Stimulated activated CD4-positive, alpha-beta T cell treated with anti-CD3 and anti-CD28 coated beads, Interleukin-15, amount 100 ng/mL, for 48 hours (primary cell): Measurements from ENCODE around the gene INTS1.

Experiments
- DNase-seq, 2 donors: peaks; one replicate each; pipeline ENCODE4 v3.0.0-alpha.2; 2020; ENCODE audit warnings: low read depth in 2 of 2

INTS1 gene, protein sequence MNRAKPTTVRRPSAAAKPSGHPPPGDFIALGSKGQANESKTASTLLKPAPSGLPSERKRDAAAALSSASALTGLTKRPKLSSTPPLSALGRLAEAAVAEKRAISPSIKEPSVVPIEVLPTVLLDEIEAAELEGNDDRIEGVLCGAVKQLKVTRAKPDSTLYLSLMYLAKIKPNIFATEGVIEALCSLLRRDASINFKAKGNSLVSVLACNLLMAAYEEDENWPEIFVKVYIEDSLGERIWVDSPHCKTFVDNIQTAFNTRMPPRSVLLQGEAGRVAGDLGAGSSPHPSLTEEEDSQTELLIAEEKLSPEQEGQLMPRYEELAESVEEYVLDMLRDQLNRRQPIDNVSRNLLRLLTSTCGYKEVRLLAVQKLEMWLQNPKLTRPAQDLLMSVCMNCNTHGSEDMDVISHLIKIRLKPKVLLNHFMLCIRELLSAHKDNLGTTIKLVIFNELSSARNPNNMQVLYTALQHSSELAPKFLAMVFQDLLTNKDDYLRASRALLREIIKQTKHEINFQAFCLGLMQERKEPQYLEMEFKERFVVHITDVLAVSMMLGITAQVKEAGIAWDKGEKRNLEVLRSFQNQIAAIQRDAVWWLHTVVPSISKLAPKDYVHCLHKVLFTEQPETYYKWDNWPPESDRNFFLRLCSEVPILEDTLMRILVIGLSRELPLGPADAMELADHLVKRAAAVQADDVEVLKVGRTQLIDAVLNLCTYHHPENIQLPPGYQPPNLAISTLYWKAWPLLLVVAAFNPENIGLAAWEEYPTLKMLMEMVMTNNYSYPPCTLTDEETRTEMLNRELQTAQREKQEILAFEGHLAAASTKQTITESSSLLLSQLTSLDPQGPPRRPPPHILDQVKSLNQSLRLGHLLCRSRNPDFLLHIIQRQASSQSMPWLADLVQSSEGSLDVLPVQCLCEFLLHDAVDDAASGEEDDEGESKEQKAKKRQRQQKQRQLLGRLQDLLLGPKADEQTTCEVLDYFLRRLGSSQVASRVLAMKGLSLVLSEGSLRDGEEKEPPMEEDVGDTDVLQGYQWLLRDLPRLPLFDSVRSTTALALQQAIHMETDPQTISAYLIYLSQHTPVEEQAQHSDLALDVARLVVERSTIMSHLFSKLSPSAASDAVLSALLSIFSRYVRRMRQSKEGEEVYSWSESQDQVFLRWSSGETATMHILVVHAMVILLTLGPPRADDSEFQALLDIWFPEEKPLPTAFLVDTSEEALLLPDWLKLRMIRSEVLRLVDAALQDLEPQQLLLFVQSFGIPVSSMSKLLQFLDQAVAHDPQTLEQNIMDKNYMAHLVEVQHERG (N-terminal part only)

DNA sequence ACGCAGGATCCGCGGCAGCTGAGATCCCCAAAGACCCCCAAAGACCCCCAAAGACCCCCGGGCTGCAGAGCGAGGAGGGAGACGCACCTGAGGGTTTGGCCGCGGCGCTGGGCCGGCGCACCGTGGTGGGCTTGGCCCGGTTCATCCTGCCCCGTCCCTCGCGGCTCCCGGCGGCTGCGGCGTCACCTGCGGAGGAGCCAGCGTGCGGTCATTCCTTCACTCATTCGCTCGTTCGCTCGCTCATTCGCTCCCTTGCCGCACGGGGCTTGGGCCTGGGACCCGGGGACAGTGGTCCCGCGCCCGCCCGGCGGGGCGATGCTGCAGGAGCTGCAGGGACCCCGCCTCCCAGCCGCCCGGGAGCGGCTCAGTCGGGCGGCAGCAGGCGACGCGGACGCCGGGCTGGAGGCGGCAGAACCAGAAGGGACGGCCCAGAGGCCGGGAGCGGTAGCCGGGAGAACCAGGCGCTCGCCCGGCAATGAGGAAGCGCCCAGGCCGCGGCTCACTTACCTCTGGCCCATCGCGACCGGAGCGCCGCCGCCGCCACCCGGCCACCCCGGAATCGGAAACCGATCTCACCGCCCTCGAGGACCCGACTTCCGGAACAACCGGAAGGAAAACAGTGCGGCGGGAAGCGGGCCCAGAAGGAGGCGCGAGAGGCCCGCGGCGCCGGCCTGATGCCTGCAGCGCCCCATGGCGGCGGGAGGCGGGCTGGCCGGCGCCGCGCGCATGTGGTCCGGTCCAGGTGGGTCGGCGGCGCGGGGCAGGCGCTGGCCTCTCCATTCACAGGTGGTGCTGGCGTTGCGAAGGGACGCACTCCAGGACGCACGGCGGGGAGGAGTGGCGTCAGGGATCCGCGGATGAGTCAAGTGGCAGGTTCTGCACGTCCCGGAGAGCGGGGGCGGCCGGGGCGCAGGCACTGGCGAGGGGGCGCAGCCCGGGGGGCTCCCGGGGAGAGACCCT is at the start of gene INTS1:
INTS1 (minus strand) TSS at position 574 of the 960 bp plus-strand sequence; CDS start at position 145, 429 bp downstream.
- DNase-seq: peak; percentile 83 to 86

DNA sequence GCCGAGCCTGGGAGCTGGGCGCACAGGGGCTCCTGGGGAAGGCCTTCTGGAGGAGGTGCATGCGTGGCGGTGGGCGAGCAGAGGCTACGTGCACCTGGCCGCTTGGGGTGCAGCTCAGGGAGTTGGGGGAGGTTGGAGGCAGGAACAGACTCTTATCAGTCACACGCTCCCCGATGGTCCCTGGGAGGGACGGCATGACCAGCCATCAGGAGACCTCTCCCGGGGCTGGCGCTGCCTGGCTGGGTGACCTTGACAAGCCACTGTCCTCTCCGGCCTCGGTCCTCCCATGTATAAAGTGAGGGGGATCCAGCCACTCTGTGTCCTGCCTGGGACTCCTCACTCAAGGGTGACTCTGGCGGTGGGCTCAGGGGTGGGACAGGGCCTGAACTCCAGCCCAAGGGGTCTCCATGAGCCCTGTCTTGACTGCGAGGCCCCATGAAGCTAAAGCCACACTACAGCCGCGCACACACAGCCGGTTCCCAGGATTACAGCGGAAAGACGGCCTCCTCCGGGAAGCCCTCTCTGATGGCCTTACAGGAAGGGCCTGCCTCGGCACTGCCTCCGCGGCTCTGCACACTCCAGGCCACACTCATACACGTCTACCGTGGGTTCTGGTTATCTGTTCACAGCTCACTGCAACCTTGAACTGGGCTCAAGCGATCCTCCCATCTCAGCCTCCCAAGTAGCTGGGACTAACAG is 49.5 kb upstream of the INTS1 start:
- no peak for DNase-seq

DNA sequence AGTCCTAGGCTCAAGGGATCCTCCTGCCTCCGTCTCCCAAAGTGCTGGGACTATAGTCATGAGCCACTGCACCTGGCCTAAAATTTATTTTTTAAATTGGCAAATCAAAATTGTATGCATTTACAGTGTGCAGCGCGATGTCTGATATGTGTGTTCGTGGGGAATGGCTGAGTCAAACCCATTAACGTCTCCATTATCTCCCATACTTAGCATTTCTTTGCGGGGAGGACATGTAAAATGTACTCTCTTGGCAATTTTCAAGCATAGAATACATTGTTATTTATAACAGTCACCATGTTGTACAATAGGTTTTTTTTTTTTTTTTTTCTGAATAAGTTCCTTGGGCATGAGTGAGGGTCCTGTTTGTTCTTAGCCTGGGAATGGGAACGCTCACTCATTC is 48.0 kb upstream of the INTS1 start:
- DNase-seq: no peak

DNA sequence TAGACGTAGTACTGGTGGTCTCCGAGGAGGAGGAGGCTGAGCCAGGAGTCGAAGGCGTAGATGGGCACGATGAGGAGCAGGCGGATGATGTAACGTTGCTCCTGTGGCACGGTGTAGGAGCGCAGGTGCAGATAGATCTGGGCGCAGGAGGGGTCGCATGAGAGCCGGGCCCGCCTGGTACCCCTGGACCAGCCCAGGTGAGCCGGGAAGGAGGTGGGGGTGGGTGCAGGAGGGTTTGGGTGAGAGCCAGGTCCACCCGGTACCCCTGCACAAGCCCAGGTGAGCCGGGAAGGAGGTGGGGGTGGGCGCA is 46.6 kb upstream of the INTS1 start:
- no peak for DNase-seq

DNA sequence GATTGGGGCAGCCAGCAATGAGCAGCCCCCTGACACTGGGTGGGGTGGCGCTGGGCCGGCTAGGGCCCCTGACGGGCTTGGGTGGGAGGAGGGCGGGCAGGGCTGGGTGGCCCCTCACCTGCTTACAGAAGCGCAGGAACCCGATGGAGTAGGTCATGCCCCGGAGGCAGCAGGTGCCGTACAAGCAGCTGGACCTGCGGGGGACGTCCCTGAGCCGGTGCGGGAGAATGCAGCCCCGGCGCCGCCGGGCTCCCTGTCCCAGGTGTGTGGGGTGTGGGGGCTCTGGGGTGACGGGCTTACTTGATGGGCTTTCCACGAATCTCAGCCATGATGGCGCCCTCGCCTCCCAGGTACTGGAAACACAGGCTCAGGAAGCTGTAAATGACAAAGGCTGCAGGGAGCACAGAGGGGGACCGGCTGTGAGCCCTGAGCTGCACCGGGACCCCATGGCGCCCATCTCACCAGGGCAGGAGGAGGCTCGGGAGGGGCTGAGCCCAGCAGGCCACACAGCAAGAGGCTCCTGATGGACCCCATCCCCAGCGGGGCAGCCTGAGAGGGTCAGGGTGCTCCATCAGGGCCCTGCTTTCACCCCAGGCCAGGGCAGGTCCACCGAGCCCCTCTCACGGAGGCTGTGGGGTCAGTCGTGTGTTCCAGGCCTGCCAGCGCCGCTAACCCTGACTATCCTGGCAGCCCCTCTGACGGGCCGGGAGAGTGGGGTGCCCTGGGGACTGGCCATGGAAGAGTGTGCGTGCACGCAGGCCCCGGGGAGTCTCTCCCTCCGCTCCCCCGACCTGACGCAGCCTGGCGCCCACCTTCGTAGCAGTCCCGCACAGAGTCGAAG is 46.0 kb upstream of the INTS1 start:
- DNase-seq: no peak

DNA sequence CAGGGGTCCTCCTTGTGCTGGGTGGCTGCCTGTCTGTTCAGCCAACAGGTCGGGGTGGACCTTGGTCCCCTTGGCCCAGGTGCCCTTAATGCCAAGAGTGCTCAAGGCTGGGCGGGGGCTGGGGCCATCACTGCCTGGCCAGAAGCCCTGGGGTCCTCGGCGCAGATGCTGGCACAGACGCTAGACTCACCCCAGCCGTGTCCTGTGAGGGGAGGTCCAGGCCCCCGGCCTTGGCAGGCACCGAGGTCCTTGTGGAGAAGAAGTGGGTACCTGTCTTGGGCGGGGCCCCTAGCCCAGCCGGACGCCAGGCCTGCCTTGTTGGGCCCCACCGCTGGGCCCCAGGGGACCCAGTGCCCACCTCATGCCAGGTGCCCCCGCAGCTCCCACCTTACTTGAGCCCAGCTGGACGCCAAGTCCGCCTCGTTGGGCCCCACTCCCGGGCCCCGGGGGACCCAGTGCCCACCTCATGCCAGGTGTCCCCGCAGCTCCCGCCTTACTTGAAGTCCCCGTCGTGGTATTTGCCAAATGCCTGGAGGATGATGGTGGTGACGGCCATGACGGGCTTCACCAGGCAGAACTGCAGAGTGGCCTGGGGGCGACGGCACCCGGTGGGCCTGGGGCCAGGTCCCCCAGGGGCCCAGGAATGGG is 45.3 kb upstream of the INTS1 start:
- DNase-seq: no peak

DNA sequence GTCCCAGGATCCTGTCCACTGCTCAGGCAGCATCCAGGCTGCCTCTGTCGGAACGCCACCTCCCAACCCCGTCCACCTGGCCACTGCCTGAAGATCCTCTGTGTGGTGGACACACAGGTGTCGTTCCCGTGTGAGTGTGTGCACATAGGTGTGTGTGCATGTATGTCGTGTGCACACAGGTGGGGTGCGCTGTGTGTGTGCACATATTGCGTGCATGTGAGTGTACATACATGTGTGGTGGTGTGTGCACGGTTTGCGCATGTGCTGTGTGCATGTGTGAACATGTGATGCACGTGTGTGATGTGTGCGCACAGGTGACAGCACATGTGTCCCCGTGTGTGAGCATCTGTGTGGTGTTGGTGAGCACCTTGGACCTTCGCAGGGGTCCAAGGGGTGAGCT is 44.8 kb upstream of the INTS1 start:
- no peak for DNase-seq

DNA sequence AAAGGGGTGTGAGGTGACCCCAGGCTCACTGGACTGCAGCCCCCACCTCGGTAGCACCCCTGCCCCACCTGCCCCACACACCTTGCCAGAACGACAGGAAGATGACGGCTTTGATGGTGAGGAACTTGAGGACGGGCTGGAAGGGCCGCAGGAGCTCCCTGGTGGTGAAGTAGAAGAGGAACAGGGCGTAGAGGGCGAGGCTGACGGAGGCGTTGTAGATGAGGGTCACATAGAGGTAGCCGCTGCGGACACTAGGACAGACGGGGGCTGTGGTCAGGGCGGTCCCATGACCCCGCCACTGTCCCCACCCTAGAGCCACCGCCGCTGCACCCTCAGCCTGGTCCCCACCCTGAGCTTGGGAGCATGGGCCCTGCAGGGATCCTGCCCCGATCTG is 44.2 kb upstream of the INTS1 start:
- no peak for DNase-seq

DNA sequence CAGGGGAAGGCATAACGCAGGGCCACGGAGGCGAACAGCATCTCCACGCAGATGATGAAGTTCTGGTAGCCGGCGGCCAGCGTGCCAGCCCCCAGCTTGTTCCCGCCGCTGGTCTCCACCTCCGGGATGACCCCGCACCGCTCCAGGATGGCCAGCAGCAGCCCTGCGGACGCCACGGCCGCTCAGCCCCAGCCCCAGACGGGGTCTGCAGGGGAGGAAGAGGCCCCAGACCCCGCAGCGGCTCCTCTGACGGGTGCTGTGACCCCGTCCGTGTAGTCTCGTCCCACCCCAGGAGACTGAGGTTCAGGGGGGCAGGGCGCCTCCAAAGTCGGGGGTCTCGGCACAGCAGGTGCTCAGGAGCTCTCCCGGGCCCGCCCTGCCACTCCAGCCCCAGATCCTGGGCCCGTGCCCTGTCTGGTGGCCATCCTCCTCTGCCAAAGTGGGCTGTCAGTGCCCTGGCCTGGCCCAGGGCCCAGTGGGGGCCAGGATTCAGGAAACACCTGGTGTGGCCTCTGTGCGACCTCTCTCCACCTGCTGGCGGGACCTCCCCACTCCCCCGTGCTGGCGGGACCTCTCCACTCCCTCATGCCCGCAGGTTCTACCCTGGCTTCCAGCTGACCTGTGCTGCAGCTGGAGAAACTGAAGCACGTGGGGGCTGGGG is 43.7 kb upstream of the INTS1 start:
- DNase-seq: no peak

DNA sequence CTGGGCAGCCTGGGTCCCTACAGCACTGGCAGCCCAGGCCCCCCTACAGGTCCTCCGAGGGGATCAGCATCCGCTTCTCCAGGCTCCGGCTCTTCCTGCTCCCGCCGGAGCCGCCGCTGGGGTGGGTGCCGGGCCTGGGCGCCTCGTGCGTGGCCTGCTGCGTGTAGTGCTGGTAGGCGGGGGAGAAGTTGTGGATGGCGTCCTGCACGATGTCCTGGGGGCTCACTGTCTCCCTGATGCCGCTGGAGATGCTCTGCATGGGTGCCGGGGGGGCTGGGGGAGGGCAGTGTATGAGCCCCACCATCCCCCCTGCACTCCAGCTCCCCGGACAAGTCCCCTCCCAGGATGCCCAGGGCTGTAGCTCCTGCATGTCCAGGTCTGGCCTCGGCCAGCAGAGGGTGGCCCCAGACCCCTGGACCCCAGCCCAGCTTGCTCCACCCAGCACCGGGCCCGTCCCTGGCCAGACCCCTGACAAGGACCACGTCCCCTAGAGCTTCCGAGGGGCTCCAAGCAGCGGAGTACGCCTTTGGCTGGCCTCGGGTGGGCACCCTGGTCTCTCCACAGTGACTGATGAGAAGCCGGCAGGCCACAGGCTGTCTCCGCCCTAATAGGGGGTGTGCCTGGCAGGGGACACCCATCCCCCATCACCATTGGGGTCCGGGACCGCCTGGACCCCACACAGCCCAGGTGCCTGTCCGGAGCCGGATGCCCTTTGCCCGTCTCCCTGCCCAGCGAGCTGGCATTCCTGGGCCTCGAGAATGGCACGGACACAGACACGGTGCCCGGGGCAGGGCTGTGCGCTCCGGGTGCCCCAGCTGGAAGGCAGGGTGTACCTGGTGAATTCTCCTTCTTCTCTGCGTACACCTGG is 43.0 kb upstream of the INTS1 start:
- no peak for DNase-seq

DNA sequence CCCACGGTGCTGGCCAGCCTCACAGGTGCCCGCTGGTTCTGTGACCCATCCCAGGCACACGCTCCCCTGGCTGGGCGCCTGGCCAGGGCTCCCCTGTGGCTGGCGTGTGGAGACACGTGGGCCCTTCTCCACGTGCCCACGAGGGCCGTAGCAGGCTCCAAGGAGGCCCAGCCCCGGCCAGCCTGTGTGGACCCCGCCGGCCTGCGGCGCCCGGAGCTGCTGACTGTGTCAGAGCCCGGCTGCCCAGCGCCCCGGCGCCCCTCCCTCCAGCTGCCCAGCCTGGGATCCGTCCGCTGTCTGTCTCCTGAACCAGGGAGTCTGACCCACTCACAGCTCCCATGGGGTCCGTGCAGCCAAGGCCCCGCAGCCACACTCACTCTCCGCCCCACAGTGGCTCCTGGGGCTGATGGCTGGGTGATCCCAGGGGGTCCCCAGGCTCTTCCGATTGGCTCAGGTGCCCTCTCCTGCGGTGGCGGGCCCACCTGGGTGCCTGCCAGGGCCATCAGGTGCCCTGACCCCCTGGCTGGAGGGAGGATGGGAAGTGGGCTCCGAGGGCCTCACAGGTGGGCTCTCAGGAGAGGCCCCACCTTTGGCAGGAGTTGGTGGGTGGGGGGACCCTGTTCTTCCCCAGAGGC is 42.2 kb upstream of the INTS1 start:
- DNase-seq: no peak

DNA sequence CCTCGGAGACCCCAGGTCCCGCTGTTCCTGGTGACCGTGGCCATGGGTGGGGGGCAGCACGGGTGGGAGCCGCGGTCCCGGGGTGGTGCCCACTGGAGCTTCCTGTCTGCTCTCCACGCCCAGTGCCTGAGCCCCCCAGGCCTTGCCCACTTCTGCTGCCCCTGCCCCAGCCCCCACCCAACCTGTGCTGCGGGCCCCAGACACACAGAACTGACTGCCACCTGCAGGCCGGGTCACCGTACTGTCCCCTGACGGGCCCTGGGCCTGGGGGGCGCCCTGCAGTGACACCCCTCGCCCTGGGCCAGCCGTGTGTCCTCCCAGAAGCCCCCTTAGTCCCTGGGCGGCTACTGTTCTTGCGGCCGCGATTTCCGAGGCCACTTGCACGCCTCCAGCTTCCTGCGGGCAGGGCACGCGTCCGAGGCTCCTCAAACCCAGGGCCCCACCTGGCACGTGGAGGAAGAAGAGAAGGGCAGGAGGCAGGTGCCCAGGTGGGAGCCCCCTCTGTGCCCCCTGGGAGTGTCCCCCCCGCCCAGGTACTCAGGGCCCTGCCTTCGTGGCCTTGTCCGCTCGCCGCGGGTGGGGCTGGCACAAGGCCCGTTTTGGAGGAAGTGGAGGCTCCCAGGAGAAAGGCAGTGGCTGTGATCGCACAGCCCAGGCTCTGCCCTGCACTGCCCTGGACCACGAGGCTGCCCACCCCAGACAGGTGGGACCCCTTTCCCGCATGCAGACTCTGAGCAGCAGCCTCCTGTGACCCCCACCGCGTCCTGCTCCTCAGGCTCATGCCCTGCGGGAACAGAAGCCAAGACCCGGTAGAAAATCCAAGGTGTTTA is 41.4 kb upstream of the INTS1 start:
- no peak for DNase-seq

DNA sequence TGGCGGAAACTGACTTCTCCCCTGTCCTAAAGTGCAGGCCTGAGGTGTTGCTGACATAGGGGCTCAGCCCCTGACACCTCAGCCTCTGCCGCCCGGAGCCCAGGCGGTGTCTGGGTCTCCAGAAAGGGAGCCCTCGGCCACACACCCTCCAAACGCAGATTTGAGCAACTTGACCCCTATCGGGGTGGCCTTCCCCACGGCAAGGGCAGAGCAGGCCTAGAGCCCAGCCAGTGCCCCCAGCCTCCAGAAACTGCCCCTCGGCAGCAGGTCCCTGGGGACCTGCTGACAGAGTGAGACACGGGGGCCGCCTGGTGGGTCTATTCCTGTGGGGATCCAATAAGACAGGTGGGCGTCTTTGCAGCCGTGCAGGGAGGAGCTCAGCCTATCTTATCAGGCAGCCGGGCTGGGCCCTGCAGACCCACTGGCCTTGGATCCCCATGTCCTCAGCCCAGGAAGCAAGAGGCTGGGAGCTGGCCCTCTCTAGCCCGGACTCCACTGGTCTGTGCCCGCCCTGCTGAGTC is 40.8 kb upstream of the INTS1 start:
- no peak for DNase-seq

DNA sequence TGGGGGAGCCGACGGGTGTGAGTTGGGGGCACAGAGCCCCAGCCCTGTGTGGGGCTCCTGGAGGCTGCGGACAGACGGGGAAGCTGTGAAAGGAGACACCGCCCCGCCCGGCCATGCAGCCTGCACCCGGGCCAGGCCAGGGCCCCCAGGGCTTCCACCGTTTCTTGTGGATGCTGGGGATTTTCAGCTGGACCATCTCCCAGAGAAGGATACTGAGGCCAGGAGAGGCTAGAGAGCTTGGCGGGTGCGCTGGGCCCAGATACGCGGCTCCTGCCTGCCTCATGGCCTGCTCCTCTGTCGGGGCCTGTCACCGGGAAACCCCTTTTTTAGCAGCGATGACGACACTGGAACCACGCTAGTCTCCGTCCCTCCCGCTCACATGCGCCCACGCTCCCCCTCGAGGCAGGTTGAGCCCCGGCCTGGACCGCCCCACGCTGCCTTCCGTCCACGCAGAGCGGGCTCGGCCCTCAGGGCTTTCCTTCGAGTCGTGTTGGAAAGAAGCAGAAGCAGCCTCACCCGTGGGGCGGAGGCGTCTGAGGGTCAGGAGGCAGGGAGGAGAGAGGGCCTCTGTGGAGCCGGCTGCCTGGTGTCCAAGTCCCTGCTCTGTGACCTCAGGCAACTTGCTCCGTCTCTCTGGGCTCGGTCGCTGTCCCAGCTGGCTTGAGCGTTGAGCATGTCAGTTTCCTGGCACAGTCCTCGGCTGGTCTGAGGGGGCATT is 40.1 kb upstream of the INTS1 start:
- DNase-seq: no peak

DNA sequence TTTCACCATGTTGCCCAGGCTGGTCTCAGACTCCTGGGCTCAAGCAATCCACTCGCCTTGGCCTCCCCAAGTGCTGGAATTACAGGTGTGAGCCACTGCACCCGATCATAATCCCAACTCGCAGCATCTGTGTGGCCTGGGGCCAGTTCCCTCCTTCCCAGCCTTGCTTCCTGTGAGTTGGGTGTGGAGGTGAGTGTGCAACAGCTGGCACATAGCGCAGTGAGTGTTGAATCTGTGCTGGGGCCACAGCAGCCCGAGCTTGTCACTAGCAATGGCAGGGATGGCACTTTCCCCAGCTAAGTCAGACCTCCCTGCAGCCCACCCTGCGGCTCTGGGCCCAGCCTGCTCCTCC is 39.6 kb upstream of the INTS1 start:
- DNase-seq: no peak
